ENCODE data around the gene GPR21.

DNA sequence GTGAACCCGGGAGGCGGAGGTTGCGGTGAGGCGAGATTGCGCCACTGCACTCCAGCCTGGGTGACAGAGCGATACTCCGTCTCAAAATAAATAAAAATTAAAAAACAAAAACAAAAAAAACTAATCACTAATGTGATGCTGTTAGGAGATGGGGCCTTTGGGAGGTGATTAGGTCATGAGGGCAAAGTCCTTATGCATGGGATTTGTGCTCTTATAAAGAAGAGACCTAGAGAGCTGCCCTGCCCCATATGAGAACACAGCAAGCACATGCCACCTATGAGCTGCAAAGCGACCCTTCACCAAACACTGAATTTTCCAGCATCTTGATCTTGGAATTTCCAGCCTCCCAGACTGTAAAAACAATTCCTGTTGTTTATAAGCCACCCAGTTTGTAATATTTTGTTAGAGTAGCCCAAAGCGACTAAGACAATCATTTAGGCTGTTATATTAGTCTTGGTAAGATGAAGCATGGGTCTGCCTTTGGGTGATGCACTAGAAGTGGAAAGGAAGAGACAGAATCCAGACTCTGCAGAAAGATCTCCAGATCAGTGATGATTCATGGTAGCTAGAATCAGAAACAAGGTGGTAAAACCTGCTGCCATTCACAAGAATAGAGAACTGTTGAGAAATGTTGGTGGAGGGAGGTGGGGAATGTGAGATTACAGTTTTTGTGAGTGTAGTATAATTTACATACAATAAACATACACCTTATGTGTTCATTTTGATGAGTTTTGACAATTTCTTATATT lies 26.2 kb downstream of the GPR21 start:
- TF ChIP-seq POLR2A (IDR thresholded peaks at IDR 0.05) (no peak), CTCF (IDR thresholded peaks at IDR 0.05) (no peak)

Measured in heart left ventricle (tissue), 13 donors.